HG03095 (cell line): Measurements from ENCODE around the gene OSBPL5.

Source experiments
- ATAC-seq: cut with Tn5 transposase; IDR thresholded peaks from one replicate; pipeline ENCODE4 v1.9.1; 2021; ENCODE audit warnings: moderate library complexity; ENCODE audit not compliant: unreplicated experiment

Gene OSBPL5

DNA sequence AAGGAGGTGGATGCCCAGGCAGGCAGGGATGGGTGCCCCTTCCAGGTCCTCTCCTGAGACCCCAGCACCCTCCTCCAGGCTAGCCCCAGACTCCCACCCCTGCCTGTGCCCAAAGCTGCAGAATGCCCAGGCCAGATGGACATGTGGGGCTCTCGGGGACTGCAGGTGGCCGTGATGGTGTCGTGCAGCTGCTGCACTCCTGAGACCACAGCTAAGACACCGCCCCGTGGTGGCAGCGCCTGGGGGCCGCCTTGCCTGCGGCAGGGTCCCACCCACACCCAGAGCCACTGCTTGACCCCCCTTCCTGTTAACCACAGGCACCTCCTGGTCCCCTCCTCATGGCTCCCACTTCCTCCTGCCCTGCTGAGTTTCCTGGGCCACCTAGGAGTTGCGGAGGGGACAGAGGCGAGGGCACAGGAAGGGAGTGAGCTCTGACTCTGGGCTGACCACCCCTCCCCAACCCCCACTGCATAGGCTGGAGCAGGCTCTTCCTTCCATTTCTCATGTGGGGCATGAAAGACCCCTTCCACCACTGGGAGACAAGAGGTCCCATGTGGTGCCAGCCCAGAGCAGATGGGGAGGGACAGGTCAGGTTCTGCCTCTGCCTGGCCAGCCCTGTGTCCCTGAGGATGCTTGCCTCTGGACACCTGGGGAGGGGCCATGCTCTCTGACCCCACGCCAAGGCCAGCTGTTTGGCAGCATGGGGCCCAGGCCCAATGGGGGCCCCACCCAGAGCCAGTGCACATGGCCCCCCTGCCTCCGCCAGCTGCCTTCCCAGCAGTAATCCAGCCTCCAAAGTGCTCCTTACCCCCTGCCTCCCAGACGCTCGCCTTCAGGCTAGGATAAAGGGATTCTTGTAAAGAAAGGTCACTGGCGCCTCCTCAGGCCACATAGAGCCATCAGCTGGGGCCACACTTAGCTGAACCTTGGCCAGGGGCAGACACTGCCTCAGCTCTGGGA is 29.3 kb downstream of the OSBPL5 start:
- ATAC-seq, result no peak

DNA sequence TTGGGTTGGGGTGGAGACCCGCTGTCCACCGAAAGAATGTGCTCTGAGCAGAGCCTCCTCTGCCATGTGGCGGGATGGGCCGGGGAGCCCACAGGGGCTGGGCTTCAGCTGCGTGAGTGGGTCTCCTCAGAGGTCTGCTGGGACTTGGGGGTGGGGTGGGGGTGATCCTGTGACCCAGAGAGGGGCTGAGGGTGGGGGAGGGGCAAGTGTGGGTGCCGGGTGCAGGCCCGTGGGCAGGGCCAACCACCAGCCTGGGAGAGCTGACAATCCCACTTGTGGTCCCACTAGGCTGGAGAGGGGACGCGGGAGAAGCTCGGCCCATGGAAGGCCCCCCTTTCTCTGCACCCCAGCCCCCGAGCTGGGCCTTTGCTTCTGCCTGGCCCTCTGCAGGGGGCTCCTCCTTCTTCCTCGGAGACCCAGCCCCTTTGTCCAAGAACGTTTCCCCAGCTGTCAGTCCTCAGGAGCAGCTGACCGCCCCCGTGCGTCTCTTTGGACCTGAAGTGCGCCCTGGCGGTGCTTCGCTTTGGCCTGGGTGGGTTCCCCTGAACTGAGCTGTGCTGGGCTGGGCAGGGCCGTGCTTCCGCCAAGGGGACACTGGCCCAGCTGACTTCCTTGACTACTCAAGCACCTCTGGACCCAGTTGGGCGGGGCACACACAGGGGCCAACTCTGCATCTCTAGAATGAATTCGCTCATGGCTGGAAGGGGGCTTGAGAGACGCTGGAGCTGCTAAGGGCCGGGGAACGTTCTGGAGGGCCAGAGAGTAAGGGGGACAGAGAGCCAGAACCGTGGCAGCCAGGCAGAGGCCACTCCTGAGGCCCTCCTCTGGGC is 30.2 kb downstream of the OSBPL5 start:
- no peak for ATAC-seq

GRCh38 chr11:3134218-3134621 is 30.9 kb downstream of the OSBPL5 start:
- no peak for ATAC-seq

- no peak for ATAC-seq
Observed at GRCh38 chr11:3133261-3134217, 31.6 kb downstream of the OSBPL5 start.

- no peak for ATAC-seq
Observed at GRCh38 chr11:3132831-3133260, 32.3 kb downstream of the OSBPL5 start.

DNA sequence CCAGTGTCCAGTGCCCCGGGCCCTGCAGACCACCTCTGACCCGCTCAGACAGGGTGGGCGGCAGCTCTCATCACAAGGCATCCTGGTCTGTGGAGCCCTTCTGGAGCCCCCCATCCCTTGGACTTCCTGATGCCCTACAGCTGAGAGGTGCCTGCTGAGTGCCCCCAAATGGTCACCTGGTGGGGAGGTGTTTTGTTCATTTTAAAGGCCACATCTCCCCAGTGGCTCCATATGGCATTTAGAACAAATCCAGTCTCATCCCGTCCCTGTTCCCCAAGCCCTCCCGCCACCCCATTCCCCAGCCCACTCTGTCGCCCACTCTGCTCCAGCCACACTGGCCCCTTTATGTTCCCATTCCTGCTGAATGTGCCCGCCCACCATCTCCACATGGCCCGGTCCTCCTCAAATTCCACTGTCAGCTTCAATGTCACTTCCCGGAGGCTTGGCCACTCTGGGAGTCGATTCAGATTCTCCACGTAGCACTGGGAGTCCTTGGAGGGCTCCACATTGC is 32.8 kb downstream of the OSBPL5 start:
- no peak for ATAC-seq

GRCh38 chr11:3131330-3131941 is 33.7 kb downstream of the OSBPL5 start:
- ATAC-seq, result no peak

DNA sequence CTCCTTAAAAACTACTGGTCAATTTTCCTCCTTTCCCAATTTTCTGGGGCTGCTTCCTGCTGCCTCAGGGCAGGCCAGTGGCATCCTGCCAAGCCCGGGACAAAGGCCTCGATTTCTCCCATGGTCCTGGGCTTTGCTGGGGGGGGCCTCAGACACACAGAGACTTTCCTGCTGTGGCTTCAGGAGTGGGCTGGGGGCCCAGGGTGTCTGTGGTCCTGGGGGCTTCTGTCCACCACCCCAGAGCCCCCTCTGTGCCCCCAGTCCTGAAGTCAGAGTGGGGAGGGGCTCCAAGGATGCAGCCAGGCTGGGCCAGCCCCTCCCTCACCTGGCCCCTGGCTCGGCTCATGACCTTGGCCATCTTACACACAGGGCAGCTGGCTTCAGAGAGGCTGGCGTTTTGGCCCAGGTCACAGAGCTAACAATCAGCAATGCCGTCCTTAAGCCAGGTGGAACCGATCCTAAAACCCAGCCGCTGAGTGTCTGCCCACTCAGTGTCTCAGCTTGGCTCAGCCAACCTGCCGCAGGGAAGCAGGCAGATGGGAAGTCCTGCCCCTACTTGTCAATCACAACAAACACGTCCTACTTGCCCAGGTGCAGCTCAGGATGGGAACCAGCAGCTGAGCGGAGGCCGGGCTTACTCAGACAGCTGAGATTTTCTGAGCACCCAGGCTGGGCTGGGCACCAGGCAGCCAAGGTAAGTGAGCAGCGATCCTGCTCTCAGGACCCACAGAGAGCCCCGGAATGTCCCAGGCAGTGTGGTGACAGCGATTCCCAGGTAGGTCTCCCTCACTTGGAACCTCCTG is 34.6 kb downstream of the OSBPL5 start:
- no peak for ATAC-seq

GRCh38 chr11:3129591-3130268 is 35.4 kb downstream of the OSBPL5 start:
- no peak for ATAC-seq

GRCh38 chr11:3129181-3129590 is 35.9 kb downstream of the OSBPL5 start:
- no peak for ATAC-seq

DNA sequence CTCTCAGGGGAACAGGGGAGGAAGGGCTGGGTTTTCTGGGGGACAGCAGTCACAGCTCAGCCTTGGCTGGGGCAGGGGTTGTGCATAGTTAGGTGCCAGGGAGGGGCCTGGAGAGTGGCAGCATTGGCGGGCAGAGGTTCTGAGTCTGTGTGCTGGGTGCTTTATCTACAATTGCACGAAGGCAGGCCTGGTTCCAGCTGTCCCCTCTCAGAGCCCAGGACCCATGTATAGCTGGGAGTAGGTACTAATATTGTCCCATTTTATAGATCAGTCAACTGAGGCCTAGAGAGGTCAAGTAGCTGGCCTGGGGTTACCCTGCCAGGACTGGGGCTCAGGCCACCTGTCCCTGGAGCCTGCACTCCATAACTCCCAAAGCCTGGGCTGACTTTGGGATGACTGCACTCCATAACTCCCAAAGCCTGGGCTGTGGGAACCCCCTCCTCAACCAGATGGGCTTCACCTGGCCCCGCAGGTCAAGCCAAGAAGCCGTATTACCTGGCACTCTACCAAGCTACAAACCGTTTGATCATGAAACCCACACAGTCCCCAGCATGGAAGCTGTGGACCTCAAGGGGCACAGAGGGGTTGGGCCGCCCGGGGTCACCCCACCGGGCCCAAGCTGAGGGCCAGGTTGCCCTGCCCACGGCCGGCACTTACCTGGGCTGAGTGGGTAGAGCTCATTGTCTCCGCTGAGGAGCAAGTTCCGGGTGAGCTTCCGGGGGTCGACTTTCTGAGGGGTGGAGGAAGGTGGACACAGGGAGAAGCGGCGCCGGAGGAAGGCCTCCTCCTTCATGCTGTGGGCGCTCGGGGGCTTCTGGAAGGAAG is 36.5 kb downstream of the OSBPL5 start:
- ATAC-seq, result no peak

DNA sequence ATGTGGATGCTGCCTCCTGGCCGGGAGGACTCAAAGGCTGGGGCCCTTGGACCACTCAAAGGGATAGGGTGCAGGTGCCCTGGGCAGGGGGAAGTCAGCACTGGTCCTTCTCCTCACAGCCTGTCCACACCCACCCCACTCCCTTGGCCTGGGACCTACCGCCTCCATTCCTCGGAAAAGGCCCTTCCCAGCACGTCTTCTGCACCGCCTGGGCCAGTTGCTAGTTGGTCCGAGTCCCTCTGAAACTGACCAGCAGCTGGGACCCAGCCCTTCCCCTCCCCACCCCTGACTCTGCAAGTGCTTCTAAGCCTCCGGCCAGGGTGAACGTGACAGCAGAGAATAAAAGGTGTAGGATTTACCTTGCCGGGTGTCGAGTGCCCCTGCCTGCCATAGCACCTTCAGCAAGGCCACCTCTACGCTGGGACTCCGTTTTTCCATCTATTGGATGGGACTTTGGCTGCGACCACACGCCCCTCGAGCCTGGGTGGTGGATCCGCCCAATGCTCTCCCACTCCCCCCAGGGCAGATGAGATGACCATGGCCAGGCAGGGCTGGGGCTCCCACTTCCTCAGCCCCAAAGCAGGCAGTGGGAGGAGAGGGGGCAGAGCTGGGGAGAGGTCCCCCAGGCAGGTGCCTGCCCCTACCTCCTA is 37.3 kb downstream of the OSBPL5 start:
- no peak for ATAC-seq

- no peak for ATAC-seq
Observed at GRCh38 chr11:3126901-3127691, 38.0 kb downstream of the OSBPL5 start.

- no peak for ATAC-seq
Observed at GRCh38 chr11:3126207-3126865, 38.8 kb downstream of the OSBPL5 start.

- ATAC-seq, result no peak
Observed at GRCh38 chr11:3124821-3125220, 40.3 kb downstream of the OSBPL5 start.
